ENCODE measurements around the gene IL2RA. TPM values are rescaled to one million over a fixed set of nuclear protein-coding genes. Genes with fewer than 3 reads are reported as not detected.

The IL2RA gene
- total and polyA plus RNA-seq, 10 of the 15 experiments (the other 5 are each of a cell fraction or from before 2014, with no cell fraction given) = 2.2 to 6.0 (median 4.9) TPM

DNA sequence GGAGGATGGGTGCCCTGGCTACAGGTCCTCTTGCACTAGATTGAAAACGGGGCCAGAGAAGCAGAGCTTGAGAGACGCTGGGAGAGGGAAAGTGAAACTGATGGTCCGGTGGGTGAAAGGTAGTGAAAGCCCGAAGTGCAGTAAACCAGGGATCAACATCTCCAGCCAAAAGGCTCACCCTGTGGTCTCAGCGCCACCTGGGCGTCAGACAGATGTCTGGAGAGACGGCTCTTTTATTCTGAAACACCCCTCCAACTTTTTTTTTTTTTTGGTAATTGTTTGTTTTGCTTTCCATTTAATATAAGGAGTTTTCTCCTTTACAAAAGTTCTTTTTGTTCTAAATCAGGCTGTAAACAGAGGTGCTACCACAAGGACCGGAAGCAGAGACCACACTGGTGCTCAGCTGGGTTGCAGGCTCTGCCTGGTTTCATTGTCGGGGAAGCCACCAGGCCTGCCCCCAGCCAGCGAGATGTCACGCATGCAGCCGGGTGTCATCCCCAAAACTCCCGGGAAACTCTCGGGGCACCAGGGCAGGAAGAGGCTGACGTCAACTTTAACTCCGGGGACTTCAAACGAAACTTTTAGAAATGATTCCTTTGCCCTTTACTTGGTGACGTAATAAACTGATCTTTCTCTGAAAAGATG is 11.2 kb downstream of the IL2RA start (continued):
- peak; percentile 99 for TF ChIP-seq RELB (IDR thresholded peaks at IDR 0.05; ENCODE audit: low read depth)
- 0 out of 2 replicates have a peak, but pooled peaks have one; percentile 75 for TF ChIP-seq TARDBP (IDR thresholded peaks at IDR 0.05; ENCODE audit: borderline replicate concordance)
- peak; percentile 90 for TF ChIP-seq BCL11A (IDR thresholded peaks at IDR 0.05; ENCODE audit: low read depth, low read length)
- peak; percentile 94 for TF ChIP-seq CREB1 (IDR thresholded peaks at IDR 0.05; ENCODE audit: low read depth)
- TF ChIP-seq POLR2A (IDR thresholded peaks at IDR 0.05; ENCODE audit: low read depth, low read length) = peak; percentile 67
- peak; percentile 85 for TF ChIP-seq JUNB (IDR thresholded peaks at IDR 0.05)
- TF ChIP-seq NR2C2 (IDR thresholded peaks at IDR 0.05; ENCODE audit: borderline replicate concordance, control insufficient read depth, insufficient read length, low read depth) = no peak
- TF ChIP-seq BACH1 (IDR thresholded peaks at IDR 0.05; ENCODE audit: borderline replicate concordance) = peak; percentile 90; the same call in 1 of the 2 replicates
- TF ChIP-seq RB1 (IDR thresholded peaks at IDR 0.05; ENCODE audit: borderline replicate concordance) = 0 out of 2 replicates have a peak, but pooled peaks have one; percentile 43
- TF ChIP-seq PAX8 (IDR thresholded peaks at IDR 0.05) = no peak
- peak; percentile 100 for TF ChIP-seq IKZF2 (IDR thresholded peaks at IDR 0.05)
- peak; percentile 57; the same call in 1 of the 2 replicates for TF ChIP-seq PML (IDR thresholded peaks at IDR 0.05; ENCODE audit: low read length)
- TF ChIP-seq NKRF (conservative IDR thresholded peaks at IDR 0.05) = 0 out of 2 replicates have a peak, but pooled peaks have one; percentile 11
- TF ChIP-seq WRNIP1 (IDR thresholded peaks at IDR 0.05; ENCODE audit: borderline replicate concordance, low read depth, low read length) = 0 out of 2 replicates have a peak, but pooled peaks have one; percentile 59
- peak; percentile 95 for TF ChIP-seq PAX5 (IDR thresholded peaks at IDR 0.05; ENCODE audit: borderline replicate concordance, low read depth, low read length)
- TF ChIP-seq SREBF2 (IDR thresholded peaks at IDR 0.05; ENCODE audit: low read length) = no peak
- TF ChIP-seq CEBPB (IDR thresholded peaks at IDR 0.05; ENCODE audit: borderline replicate concordance in 1 of 2, low read depth in 2 of 2, low read length in 2 of 2) = peak in 1 of 2 experiments; percentile 90; a peak in 2 of 4 replicates
- TF ChIP-seq CTCF (IDR thresholded peaks at IDR 0.05 in 2 of 3, conservative IDR thresholded peaks at IDR 0.05 in 1 of 3; ENCODE audit: control insufficient read depth in 2 of 3, extremely low read depth in 1 of 3, insufficient read depth in 1 of 3, low read depth in 3 of 3, low read length in 3 of 3) = peak; percentile 24 to 52 (median 41); a peak in 4 of 6 replicates
- TF ChIP-seq STAT3 (IDR thresholded peaks at IDR 0.05; ENCODE audit: low read depth, low read length) = no peak
- TF ChIP-seq SKIL (IDR thresholded peaks at IDR 0.05; ENCODE audit: low read depth, poor library complexity, severe bottlenecking) = peak; percentile 100
- TF ChIP-seq IKZF1 (conservative IDR thresholded peaks at IDR 0.05) = peak; percentile 100
- peak; percentile 81 for TF ChIP-seq GABPA (IDR thresholded peaks at IDR 0.05; ENCODE audit: low read depth)
